C4-2B (cell line): ENCODE measurements around the gene LDHB.

Experiments
- H3K27ac ChIP-seq: fragments of 450-650 bp; 2 replicates; pipeline ENCODE4 v1.5.1; 2017
- ZFX ChIP-seq: fragments of 450-650 bp; IDR thresholded peaks from 2 replicates; pipeline ENCODE4 v1.6.1; 2017
- TF ChIP-seq, protein P1 (sequence below): fragments of 450-650 bp; conservative IDR thresholded peaks from 2 replicates; pipeline ENCODE4 v1.5.1; 2017; ENCODE audit warnings: mild to moderate bottlenecking

Gene LDHB

DNA sequence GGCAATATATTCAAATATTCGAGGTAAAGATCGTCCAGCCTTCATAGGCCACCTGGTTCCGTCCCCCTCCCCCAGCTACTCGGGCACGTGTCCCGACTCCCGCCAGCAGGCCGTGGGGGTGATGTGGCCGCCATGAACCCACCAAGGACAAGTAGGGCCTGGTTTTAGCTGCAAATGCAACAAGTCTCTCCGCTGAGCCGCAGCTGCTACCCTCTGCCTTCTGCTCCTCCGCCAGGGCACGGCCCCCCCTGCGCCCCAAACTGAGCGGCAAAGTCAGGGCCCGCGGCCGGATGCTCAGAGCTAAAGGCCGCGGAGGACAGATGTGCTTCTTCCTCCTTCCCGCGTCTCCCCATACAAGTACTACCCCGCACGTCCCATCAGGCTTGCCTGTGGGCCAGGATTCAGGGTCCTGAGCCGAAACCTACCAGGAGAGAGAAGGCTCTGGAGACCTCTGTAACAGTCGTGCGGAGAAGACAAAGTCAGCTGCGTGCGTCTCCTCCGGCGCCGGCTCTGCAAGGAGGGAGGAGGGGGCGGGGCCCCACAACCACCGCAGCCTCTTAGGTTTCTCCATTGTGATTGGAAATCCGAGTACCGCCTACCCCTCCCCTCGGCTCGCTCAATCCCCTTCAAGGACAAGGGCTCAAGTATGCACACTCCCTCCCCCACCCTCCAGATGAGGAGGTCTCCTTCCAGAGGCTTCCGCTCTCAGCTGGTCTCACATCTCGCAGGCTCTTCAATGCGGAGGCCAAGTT, at the start of gene LDHB:
LDHB (minus strand) TSS at position 517 of the 752 bp plus-strand sequence. CDS start 3,171 bp downstream, outside the sequence.
- peak within 1 kb of the TSS; percentile 94 for H3K27ac ChIP-seq
- TF ChIP-seq, protein P1, sequence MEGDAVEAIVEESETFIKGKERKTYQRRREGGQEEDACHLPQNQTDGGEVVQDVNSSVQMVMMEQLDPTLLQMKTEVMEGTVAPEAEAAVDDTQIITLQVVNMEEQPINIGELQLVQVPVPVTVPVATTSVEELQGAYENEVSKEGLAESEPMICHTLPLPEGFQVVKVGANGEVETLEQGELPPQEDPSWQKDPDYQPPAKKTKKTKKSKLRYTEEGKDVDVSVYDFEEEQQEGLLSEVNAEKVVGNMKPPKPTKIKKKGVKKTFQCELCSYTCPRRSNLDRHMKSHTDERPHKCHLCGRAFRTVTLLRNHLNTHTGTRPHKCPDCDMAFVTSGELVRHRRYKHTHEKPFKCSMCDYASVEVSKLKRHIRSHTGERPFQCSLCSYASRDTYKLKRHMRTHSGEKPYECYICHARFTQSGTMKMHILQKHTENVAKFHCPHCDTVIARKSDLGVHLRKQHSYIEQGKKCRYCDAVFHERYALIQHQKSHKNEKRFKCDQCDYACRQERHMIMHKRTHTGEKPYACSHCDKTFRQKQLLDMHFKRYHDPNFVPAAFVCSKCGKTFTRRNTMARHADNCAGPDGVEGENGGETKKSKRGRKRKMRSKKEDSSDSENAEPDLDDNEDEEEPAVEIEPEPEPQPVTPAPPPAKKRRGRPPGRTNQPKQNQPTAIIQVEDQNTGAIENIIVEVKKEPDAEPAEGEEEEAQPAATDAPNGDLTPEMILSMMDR: no peak
- TF ChIP-seq ZFX: peak; percentile 97

DNA sequence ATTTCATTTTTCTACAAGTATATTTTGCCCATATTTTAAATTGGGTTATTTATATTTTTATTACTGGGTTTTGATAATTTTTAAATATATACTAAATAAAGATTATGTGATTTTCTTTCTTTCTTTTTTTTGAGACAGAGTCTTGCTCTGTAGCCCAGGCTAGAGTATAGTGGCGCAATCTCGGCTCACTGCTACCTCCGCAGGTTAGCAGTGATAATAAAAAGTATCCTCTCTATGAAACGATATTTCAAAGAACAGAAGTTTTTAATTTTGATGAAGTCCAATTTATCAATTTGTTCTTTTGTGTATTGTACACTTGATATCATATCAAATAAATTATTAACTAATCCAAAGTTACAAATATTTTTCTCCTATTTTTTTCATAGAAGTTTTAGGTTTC, 47.2 kb upstream of the LDHB start:
- H3K27ac ChIP-seq: no peak overlapping the region
- TF ChIP-seq, protein P1: peak; percentile 14; the same call in 1 of the 2 replicates
- TF ChIP-seq ZFX: no peak

DNA sequence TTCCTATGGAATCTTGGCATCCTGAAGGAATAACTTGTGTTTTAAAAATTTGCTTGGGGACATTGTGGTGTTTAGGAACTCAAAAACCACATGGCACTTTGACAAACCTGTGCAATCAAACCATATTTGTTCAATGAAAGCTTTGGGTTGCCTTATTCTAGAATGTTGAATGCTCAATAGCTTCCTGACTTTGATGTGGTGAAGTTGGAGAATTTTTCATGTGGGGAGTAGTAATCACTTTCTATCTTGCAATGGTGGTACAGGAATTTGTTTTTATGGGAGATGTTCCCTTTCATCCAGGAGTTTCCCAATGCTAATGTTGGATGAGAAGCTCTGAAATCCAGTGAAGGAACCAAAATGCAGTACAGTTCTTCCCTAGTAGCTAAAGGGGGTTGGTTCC, 42.2 kb upstream of the LDHB start:
- no peak overlapping the region for H3K27ac ChIP-seq
- TF ChIP-seq, protein P1: no peak
- no peak for TF ChIP-seq ZFX

DNA sequence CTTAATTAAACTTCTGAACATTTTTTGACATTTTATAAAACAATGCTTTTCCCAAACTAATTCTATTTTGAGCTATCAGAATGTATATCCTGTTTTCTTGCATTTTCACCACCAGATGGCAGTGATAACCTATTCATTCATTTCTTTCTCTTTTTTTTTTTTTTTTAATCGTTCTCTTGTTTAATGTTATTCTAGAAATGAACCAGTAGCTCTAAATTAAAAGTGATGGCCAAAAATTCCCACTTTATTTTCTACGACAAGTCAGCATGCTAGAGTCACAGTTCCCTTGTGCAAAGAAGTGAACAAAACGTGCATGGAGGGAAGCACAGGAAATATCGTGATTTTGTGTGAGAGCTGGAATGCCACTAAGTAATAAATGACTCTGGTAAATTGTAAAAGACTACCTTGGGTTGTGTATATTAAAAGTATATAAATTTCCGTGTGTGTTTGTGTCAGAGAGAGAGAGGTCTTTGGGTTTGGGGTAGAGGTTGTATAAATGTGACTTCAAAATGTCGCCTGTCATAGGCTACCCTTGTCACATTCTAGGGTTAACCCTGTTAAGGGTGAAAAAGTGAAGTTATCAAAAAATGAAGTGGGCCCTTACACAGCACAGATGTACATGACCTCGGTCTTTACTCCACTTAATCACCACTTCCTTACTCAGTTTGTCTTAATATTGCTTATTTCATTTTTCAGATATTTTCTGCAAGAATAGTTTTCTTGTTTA, 40.4 kb upstream of the LDHB start:
- no peak overlapping the region for H3K27ac ChIP-seq
- no peak for TF ChIP-seq ZFX
- TF ChIP-seq, protein P1: peak; percentile 79

DNA sequence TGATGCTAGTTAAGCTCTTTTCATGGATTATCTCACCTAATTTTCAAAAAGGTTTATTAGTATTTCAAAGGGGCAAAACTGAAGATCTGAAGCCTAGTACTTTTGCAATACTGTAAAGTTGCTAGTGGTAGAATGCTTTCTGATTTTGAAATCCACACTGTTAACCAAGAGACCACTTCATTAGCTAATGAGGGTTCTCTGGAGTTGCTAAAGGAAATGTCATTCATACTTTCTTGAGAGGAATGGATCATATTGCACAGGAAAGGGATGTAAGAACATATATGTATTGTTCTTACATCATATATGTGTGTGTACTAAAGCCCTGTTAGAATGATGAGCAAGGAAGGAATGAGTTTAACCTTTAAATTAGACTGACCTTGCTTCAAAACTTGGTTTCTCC, 39.0 kb upstream of the LDHB start:
- H3K27ac ChIP-seq: no peak overlapping the region
- TF ChIP-seq, protein P1: no peak
- no peak for TF ChIP-seq ZFX

DNA sequence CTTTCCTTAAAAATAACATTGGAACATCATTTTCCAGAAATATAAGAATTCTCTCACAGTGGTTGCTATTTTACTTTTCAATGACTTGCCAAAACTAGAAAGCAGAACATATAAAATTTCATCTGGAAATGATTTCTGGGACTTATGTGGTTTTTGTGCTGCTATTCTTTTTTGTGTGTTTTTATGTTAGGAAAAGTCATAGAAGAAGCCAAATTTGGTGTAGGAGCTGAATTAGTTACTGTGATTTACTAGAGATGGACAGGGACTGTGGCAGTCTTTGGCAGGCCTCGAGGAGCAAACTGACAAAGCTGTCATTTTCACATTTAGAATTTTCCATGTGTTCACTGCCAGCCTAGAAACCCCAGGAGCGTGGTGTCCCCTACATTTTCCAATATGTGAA, 38.3 kb upstream of the LDHB start:
- H3K27ac ChIP-seq: no peak overlapping the region
- TF ChIP-seq, protein P1: no peak
- no peak for TF ChIP-seq ZFX

DNA sequence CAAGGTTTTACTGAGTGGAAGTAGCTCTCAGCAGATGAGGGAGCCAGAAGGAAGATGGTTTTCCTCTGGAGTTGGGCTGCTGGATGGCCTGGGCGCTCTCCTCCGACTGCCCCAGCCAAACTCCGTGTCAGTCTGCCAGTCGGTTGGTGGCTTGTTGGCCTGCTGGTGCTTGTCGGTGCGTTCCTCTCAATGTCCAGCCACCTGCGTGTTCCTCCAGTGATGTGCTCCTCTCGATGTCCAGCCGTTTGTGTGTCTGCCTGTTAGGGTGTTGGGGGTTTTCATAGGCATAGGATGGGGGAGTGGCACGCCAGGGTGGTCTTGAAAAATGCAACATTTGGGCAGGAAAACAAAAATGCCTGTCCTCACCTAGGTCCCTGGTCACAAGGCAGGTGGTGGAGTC, 37.0 kb upstream of the LDHB start:
- TF ChIP-seq ZFX: no peak
- TF ChIP-seq, protein P1: no peak
- H3K27ac ChIP-seq: no peak overlapping the region
